Spleen (tissue), 7 donors: Measurements from ENCODE around the gene MKRN1.

ENCODE experiments used
- CTCF ChIP-seq, 11 experiments: fragments of 200-600 bp in 7 of 11; fragments of 450-650 bp in 4 of 11; sonication (generic) in 4 of 11; IDR thresholded peaks in 8 of 11; conservative IDR thresholded peaks in 3 of 11; 1 replicate in 7 of 11; 2 replicates in 4 of 11; pipeline versions ENCODE4 v1.4.0 to v1.8.0; 2016 to 2021; ENCODE audit warnings: antibody characterized with exemption in 11 of 11, inconsistent platforms in 4 of 11, mild to moderate bottlenecking in 1 of 11
- POLR2AphosphoS5 ChIP-seq, 3 donors: sonication (generic); formaldehyde crosslinking; IDR thresholded peaks; one replicate each; pipeline ENCODE4 v1.5.1; 2017; ENCODE audit warnings: antibody characterized with exemption in 3 of 3
- donor health status: DM: no; HTN: no; CAD: no; lungs with moderate emphysema.
- donor health status: DM: no; HTN: no; CAD: no.
- donor health status: DM: no; HTN: no; CAD: no.

DNA sequence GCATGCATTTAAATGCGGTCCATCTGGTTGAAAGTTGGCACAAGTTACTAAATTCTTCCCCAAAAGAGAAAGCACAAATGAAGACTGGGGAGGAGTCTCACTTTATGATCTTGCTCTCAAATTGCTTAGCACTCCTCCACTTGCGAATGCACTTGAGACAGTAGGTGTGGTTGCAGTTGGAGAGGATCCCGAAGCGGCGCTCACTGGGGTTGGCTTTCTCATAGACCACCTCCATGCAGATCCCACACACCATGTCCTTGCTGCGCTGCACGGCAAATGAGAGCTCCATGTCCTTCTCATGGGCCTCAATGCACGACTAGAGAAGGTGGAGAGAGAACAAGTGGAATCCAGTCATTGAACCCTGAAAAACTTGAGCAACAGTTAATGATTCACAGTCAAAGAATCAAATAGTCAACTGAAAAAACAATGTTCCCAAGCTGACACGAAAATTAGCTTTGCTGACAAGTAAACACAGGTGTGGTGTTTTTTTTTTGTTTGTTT, 22.7 kb downstream of the MKRN1 start:
- no peak for TF ChIP-seq POLR2AphosphoS5 (IDR thresholded peaks at IDR 0.05)
- TF ChIP-seq CTCF (IDR thresholded peaks at IDR 0.05 in 8 of 11, conservative IDR thresholded peaks at IDR 0.05 in 3 of 11) = no peak
